ENCODE results near the gene SPSB1. TPM values are rescaled to one million over a fixed set of nuclear protein-coding genes. Genes with fewer than 3 reads are reported as not detected.
A peak's percentile ranks its signal among the peaks of the same experiment; 100 is the strongest.

Gene SPSB1
- total RNA-seq, 1 donor from 2014 or later: 22.0 TPM

DNA sequence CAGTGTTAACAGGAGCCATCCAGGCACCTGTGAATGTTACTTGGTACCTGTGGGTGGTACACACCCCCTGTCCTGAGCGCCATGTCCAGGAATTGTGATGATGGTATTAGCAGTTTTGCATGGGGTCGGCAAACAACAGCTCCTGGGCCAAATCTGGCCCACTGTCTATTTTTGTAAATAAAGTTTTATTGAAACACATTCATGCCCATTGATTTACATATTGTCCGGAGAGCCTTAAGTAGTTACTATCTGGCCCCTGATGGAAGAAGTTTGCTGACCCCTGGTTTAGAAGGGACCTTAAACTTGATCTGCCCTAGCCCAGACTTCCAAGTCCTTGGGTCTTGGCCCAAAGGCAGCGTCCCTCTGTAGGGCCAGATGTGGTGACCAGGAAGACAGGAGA, 58.3 kb downstream of the SPSB1 start:
- no peak overlapping the region for H3K4me3 Mint-ChIP-seq
- H3K27me3 Mint-ChIP-seq (ENCODE audit: low read depth): no peaks in the 10 kb centered on the region
- no peaks in the 10 kb centered on the region for H3K9me3 Mint-ChIP-seq
- H3K27ac Mint-ChIP-seq: peak overlapping the region; percentile 74
- peaks cover 45% of the 10 kb centered on the region for H3K4me1 Mint-ChIP-seq
- TF ChIP-seq, protein P1, sequence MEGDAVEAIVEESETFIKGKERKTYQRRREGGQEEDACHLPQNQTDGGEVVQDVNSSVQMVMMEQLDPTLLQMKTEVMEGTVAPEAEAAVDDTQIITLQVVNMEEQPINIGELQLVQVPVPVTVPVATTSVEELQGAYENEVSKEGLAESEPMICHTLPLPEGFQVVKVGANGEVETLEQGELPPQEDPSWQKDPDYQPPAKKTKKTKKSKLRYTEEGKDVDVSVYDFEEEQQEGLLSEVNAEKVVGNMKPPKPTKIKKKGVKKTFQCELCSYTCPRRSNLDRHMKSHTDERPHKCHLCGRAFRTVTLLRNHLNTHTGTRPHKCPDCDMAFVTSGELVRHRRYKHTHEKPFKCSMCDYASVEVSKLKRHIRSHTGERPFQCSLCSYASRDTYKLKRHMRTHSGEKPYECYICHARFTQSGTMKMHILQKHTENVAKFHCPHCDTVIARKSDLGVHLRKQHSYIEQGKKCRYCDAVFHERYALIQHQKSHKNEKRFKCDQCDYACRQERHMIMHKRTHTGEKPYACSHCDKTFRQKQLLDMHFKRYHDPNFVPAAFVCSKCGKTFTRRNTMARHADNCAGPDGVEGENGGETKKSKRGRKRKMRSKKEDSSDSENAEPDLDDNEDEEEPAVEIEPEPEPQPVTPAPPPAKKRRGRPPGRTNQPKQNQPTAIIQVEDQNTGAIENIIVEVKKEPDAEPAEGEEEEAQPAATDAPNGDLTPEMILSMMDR (IDR thresholded peaks at IDR 0.05; ENCODE audit: unreplicated experiment): no peak
- peaks cover 4% of the 10 kb centered on the region for H3K36me3 Mint-ChIP-seq
- no peak for DNase-seq (ENCODE audit: low spot score in 2 of 2, unreplicated experiment in 2 of 2)

DNA sequence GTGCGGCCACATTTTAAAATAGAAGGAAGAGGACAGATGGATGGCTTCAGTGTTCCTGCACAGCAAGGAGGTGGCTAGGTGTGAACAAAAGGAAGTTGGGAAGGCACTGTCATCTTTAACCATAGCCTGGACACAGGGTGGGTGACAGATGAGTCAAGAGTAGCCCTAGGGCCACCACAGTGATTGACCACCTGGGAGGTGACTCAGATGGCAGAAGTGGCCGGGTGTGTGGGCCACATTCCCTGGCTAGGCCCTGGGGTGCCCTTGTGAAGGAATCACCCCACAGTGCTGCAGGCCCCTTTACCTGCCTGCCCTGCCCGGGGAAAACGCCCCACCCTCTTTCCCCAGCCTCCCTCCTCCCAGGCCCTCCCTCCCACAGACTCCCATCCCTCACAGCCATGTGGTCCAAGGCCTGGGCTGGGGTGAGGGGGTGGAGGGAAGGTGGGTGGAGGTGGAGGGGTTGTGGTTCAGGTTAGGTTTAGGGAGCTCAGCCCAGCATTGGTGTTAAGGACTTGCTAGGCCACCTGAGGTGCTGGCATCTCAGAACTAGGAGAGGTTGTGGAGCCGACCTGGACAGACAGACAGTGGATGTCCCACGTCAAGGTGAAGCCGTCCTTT, 59.1 kb downstream of the SPSB1 start:
- H3K36me3 Mint-ChIP-seq: peaks cover 9% of the 10 kb centered on the region
- H3K4me3 Mint-ChIP-seq: peak overlapping the region; percentile 7
- H3K9me3 Mint-ChIP-seq: no peaks in the 10 kb centered on the region
- H3K27me3 Mint-ChIP-seq (ENCODE audit: low read depth): no peaks in the 10 kb centered on the region
- peak overlapping the region; percentile 81 for H3K27ac Mint-ChIP-seq
- TF ChIP-seq, protein P1 (IDR thresholded peaks at IDR 0.05; ENCODE audit: unreplicated experiment): no peak
- no peak for DNase-seq (ENCODE audit: low spot score in 2 of 2, unreplicated experiment in 2 of 2)
- peaks cover 41% of the 10 kb centered on the region for H3K4me1 Mint-ChIP-seq

DNA sequence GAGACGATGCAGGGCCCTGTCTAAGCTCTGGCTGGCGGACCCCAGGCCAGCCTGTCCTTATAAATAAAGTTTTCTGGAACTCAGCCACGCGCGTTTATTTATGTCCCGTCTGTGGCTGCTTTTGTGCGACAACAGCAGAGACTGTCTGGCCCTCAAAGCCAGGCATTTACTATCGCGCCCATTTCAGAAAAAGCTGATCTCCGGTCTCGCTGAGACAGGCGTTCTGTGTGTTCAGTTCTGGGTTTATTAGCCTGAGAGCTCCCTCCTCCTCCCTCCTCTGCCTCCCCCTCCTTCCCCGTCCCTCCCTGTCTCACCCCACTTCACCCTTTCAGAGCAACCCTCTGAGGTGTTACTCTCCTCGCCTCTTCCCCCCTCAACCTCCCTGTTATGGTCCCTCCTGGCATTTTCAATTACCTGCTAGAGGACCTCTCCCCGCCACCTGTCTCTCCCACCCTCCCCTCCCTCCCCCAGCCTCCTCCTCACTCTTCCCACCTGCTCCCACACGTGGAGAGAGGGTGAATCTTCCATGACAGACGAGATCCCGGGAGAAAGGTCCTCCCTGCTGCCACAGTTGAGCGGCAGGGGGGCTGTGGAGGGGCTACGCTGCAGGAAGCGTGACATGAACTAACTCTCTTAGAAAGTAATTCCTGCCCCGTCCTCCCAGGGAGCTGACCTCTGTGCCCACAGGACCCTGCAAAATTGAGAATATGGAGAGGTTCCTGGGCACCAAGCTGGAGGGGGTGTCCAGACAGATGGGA, 59.9 kb downstream of the SPSB1 start:
- Mint-ChIP-seq H3K4me3 (no peak overlapping the region), H3K27ac (peak overlapping the region; percentile 81), H3K9me3 (no peaks in the 10 kb centered on the region), H3K4me1 (peaks cover 39% of the 10 kb centered on the region), H3K27me3 (ENCODE audit: low read depth) (no peaks in the 10 kb centered on the region), H3K36me3 (peaks cover 16% of the 10 kb centered on the region)
- no peak for DNase-seq (ENCODE audit: low spot score in 2 of 2, unreplicated experiment in 2 of 2)
- TF ChIP-seq, protein P1 (IDR thresholded peaks at IDR 0.05; ENCODE audit: unreplicated experiment): no peak

DNA sequence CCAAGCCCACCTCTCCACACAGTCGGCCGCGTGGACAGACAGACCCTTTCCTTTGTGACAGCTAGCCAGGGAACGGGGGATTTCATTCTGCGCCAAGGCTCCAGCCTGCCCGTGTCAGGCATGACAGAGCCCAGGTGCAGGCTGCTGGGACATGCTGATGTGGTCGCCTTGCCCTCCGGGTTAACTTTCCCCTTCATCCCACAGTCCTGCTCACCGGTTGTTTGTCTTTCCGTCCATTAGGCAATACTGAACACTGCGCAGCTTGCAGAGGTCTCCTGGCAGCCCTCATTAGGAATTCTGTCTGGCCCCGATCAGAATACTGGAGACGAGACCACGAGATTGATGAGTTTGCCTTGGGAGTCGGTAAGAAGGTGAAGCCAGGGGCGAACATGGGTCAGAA, 62.8 kb downstream of the SPSB1 start:
- H3K4me3 Mint-ChIP-seq: no peak overlapping the region
- no peak for DNase-seq (ENCODE audit: low spot score in 2 of 2, unreplicated experiment in 2 of 2)
- peaks cover 25% of the 10 kb centered on the region for H3K36me3 Mint-ChIP-seq
- TF ChIP-seq, protein P1 (IDR thresholded peaks at IDR 0.05; ENCODE audit: unreplicated experiment): no peak
- no peaks in the 10 kb centered on the region for H3K9me3 Mint-ChIP-seq
- H3K27me3 Mint-ChIP-seq (ENCODE audit: low read depth): no peaks in the 10 kb centered on the region
- H3K27ac Mint-ChIP-seq: no peak overlapping the region
- peaks cover 27% of the 10 kb centered on the region for H3K4me1 Mint-ChIP-seq

DNA sequence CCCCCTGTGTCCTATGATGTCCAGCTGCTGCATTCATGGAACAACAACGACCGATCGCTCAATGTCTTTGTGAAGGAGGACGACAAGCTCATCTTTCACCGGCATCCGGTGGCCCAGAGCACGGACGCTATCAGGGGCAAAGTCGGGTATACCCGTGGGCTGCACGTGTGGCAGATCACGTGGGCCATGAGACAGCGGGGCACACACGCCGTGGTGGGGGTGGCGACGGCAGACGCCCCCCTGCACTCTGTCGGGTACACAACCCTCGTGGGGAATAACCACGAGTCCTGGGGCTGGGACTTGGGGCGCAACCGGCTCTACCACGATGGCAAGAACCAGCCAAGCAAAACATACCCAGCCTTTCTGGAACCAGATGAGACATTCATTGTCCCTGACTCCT, 63.3 kb downstream of the SPSB1 start:
- H3K4me1 Mint-ChIP-seq: peaks cover 22% of the 10 kb centered on the region
- no peak overlapping the region for H3K4me3 Mint-ChIP-seq
- TF ChIP-seq, protein P1 (IDR thresholded peaks at IDR 0.05; ENCODE audit: unreplicated experiment): no peak
- H3K27me3 Mint-ChIP-seq (ENCODE audit: low read depth): no peaks in the 10 kb centered on the region
- peaks cover 25% of the 10 kb centered on the region for H3K36me3 Mint-ChIP-seq
- H3K27ac Mint-ChIP-seq: no peak overlapping the region
- H3K9me3 Mint-ChIP-seq: no peaks in the 10 kb centered on the region
- DNase-seq (ENCODE audit: low spot score in 2 of 2, unreplicated experiment in 2 of 2): no peak

Data from mesothelial cell of epicardium (in vitro differentiated cells).